ENCODE data around the gene GAL. TPM values are rescaled to one million over a fixed set of nuclear protein-coding genes. Genes with fewer than 3 reads are reported as not detected.
A peak's percentile ranks its signal among the peaks of the same experiment; 100 is the strongest.

GAL gene
- total RNA-seq, 4 donors from 2014 or later, result 3.1 TPM; not detected in 3

GRCh38 chr11:68667511-68668500 lies 16.5 kb upstream of the GAL start:
- Histone ChIP-seq H3K4me3 (replicated peaks in 1 of 3) (no peak overlapping the region), H3K4me1 (no peaks in the 10 kb centered on the region), H3K36me3 (no peaks in the 10 kb centered on the region), H3K27ac (no peak overlapping the region), H3K9me3 (no peaks in the 10 kb centered on the region), H3K27me3 (no peaks in the 10 kb centered on the region)
- intact Hi-C loops (cut with DNase I), result no loop called here
- TF ChIP-seq CTCF (IDR thresholded peaks at IDR 0.05) (no peak), POLR2A (IDR thresholded peaks at IDR 0.05) (no peak)
- WGBS, 2 donors, result 76 to 77% methylated on average over 21 of the region's 21 CpGs
- no peak for DNase-seq

GRCh38 chr11:68669301-68670090 lies 14.8 kb upstream of the GAL start:
- Histone ChIP-seq H3K27me3 (no peaks in the 10 kb centered on the region), H3K4me3 (replicated peaks in 1 of 3) (no peak overlapping the region), H3K4me1 (no peaks in the 10 kb centered on the region), H3K36me3 (no peaks in the 10 kb centered on the region), H3K27ac (no peak overlapping the region), H3K9me3 (no peaks in the 10 kb centered on the region)
- TF ChIP-seq CTCF (IDR thresholded peaks at IDR 0.05), result no peak
- TF ChIP-seq POLR2A (IDR thresholded peaks at IDR 0.05), result no peak
- 77 to 95% methylated on average over 14 to 22 of the region's 27 CpGs for WGBS, 2 donors
- no peak for DNase-seq
- intact Hi-C loops (cut with DNase I), result no loop called here

GRCh38 chr11:68670208-68670992 lies 13.9 kb upstream of the GAL start:
- Histone ChIP-seq H3K27me3 (no peaks in the 10 kb centered on the region), H3K36me3 (no peaks in the 10 kb centered on the region), H3K4me3 (replicated peaks in 1 of 3) (no peak overlapping the region), H3K9me3 (no peaks in the 10 kb centered on the region), H3K27ac (no peak overlapping the region), H3K4me1 (no peaks in the 10 kb centered on the region)
- 60 to 77% methylated on average over 6 to 8 of the region's 33 CpGs for WGBS, 2 donors
- TF ChIP-seq CTCF (IDR thresholded peaks at IDR 0.05) (no peak), POLR2A (IDR thresholded peaks at IDR 0.05) (no peak)
- intact Hi-C loops (cut with DNase I), result no loop called here
- no peak for DNase-seq

- intact Hi-C loops (cut with DNase I), result no loop called here
- DNase-seq, result peak in 1 of 2 donors; percentile 34
- Histone ChIP-seq H3K27ac (no peak overlapping the region), H3K36me3 (no peaks in the 10 kb centered on the region), H3K4me3 (replicated peaks in 1 of 3) (no peak overlapping the region), H3K9me3 (no peaks in the 10 kb centered on the region), H3K27me3 (no peaks in the 10 kb centered on the region), H3K4me1 (no peaks in the 10 kb centered on the region)
- TF ChIP-seq CTCF (IDR thresholded peaks at IDR 0.05), result no peak
- no peak for TF ChIP-seq POLR2A (IDR thresholded peaks at IDR 0.05)
- WGBS, 2 donors, result 83 to 86% methylated on average over 6 of the region's 6 CpGs
Measured at GRCh38 chr11:68673306-68673945, 10.9 kb upstream of the GAL start.
